Neuron (in vitro differentiated cells): ENCODE measurements around the gene EVC.
"Not testable (repeated sequence)": the region's sequence is repeated elsewhere in the genome, so short reads cannot be mapped to it uniquely, and the experiment has no call there.

Source experiments
- H2AFZ ChIP-seq: one replicate; pipeline ENCODE4 v1.6.1; 2013; ENCODE audit warnings: low read depth, mild to moderate bottlenecking, inconsistent platforms, low read length, moderate library complexity
- H3K27me3 ChIP-seq: one replicate; pipeline ENCODE4 v1.6.1; 2013; ENCODE audit warnings: low read length; ENCODE audit not compliant: insufficient read depth
- H3K36me3 ChIP-seq: one replicate; pipeline ENCODE4 v1.6.1; 2013; ENCODE audit warnings: low read length; ENCODE audit not compliant: insufficient read depth
- H3K4me1 ChIP-seq: one replicate; pipeline ENCODE4 v1.6.1; 2013; ENCODE audit warnings: low read length; ENCODE audit not compliant: insufficient read depth
- H3K4me3 ChIP-seq: 2 replicates; pipeline ENCODE4 v1.5.1; 2013; ENCODE audit warnings: mild to moderate bottlenecking, low read length, moderate library complexity
- H3K9me3 ChIP-seq: one replicate; pipeline ENCODE4 v1.6.1; 2013; ENCODE audit warnings: low read length

Gene EVC

GRCh38 chr4:5724377-5724776 is 13.4 kb downstream of the EVC start:
- H3K4me1 ChIP-seq, result no peaks in the 10 kb centered on the region
- peaks cover 2% of the 10 kb centered on the region for H3K36me3 ChIP-seq
- no peak overlapping the region for H2AFZ ChIP-seq
- peaks cover 2% of the 10 kb centered on the region for H3K9me3 ChIP-seq
- H3K27me3 ChIP-seq, result no peaks in the 10 kb centered on the region
- no peak overlapping the region for H3K4me3 ChIP-seq

GRCh38 chr4:5728412-5728811 is 17.4 kb downstream of the EVC start:
- not testable (repeated sequence) for H3K4me1 ChIP-seq, H3K27me3 ChIP-seq, H3K9me3 ChIP-seq, H3K4me3 ChIP-seq, H2AFZ ChIP-seq
- H3K36me3 ChIP-seq, result peaks cover 11% of the 10 kb centered on the region

GRCh38 chr4:5730436-5730835 is 19.4 kb downstream of the EVC start:
- H2AFZ ChIP-seq, result no peak overlapping the region
- no peaks in the 10 kb centered on the region for H3K27me3 ChIP-seq
- H3K9me3 ChIP-seq, result peaks cover 2% of the 10 kb centered on the region
- H3K4me1 ChIP-seq, result no peaks in the 10 kb centered on the region
- no peak overlapping the region for H3K4me3 ChIP-seq
- peaks cover 13% of the 10 kb centered on the region for H3K36me3 ChIP-seq

GRCh38 chr4:5730993-5731990 is 20.3 kb downstream of the EVC start:
- no peaks in the 10 kb centered on the region for H3K27me3 ChIP-seq
- peaks cover 13% of the 10 kb centered on the region for H3K36me3 ChIP-seq
- no peak overlapping the region for H3K4me3 ChIP-seq
- H3K4me1 ChIP-seq, result no peaks in the 10 kb centered on the region
- H2AFZ ChIP-seq, result no peak overlapping the region
- H3K9me3 ChIP-seq, result no peaks in the 10 kb centered on the region

- no peaks in the 10 kb centered on the region for H3K9me3 ChIP-seq
- H3K4me1 ChIP-seq, result no peaks in the 10 kb centered on the region
- H3K36me3 ChIP-seq, result peaks cover 13% of the 10 kb centered on the region
- H3K4me3 ChIP-seq, result no peak overlapping the region
- H3K27me3 ChIP-seq, result no peaks in the 10 kb centered on the region
- H2AFZ ChIP-seq, result no peak overlapping the region
Measured at GRCh38 chr4:5732158-5732557, 21.2 kb downstream of the EVC start.

GRCh38 chr4:5734853-5735252 is 23.9 kb downstream of the EVC start:
- Histone ChIP-seq H3K36me3 (peaks cover 7% of the 10 kb centered on the region), H3K4me3 (no peak overlapping the region), H3K9me3 (no peaks in the 10 kb centered on the region), H3K27me3 (no peaks in the 10 kb centered on the region), H2AFZ (no peak overlapping the region), H3K4me1 (no peaks in the 10 kb centered on the region)

- no peak overlapping the region for H3K4me3 ChIP-seq
- no peaks in the 10 kb centered on the region for H3K9me3 ChIP-seq
- H2AFZ ChIP-seq, result no peak overlapping the region
- H3K4me1 ChIP-seq, result no peaks in the 10 kb centered on the region
- H3K27me3 ChIP-seq, result no peaks in the 10 kb centered on the region
- peaks cover 7% of the 10 kb centered on the region for H3K36me3 ChIP-seq
Measured at GRCh38 chr4:5735463-5735862, 24.5 kb downstream of the EVC start.

- Histone ChIP-seq H2AFZ (no peak overlapping the region), H3K4me3 (no peak overlapping the region), H3K27me3 (no peaks in the 10 kb centered on the region), H3K9me3 (no peaks in the 10 kb centered on the region), H3K4me1 (no peaks in the 10 kb centered on the region), H3K36me3 (peaks cover 15% of the 10 kb centered on the region)
Measured at GRCh38 chr4:5738061-5738460, 27.1 kb downstream of the EVC start.

GRCh38 chr4:5742388-5742787 is 31.4 kb downstream of the EVC start:
- no peaks in the 10 kb centered on the region for H3K9me3 ChIP-seq
- no peak overlapping the region for H3K4me3 ChIP-seq
- H3K36me3 ChIP-seq, result peaks cover 15% of the 10 kb centered on the region
- no peak overlapping the region for H2AFZ ChIP-seq
- no peaks in the 10 kb centered on the region for H3K27me3 ChIP-seq
- H3K4me1 ChIP-seq, result no peaks in the 10 kb centered on the region

GRCh38 chr4:5742968-5743367 is 32.0 kb downstream of the EVC start:
- Histone ChIP-seq H3K27me3 (no peaks in the 10 kb centered on the region), H2AFZ (no peak overlapping the region), H3K36me3 (peaks cover 15% of the 10 kb centered on the region), H3K4me3 (no peak overlapping the region), H3K4me1 (no peaks in the 10 kb centered on the region), H3K9me3 (no peaks in the 10 kb centered on the region)

GRCh38 chr4:5746250-5746649 is 35.2 kb downstream of the EVC start:
- Histone ChIP-seq H3K4me1 (no peaks in the 10 kb centered on the region), H3K4me3 (no peak overlapping the region), H3K9me3 (no peaks in the 10 kb centered on the region), H3K27me3 (no peaks in the 10 kb centered on the region), H3K36me3 (peaks cover 15% of the 10 kb centered on the region), H2AFZ (no peak overlapping the region)

- H3K36me3 ChIP-seq, result peaks cover 15% of the 10 kb centered on the region
- no peaks in the 10 kb centered on the region for H3K27me3 ChIP-seq
- H3K9me3 ChIP-seq, result no peaks in the 10 kb centered on the region
- H2AFZ ChIP-seq, result no peak overlapping the region
- H3K4me3 ChIP-seq, result no peak overlapping the region
- H3K4me1 ChIP-seq, result no peaks in the 10 kb centered on the region
Measured at GRCh38 chr4:5746829-5747737, 36.1 kb downstream of the EVC start.

GRCh38 chr4:5747738-5748375 is 36.9 kb downstream of the EVC start:
- H2AFZ ChIP-seq, result no peak overlapping the region
- H3K4me3 ChIP-seq, result no peak overlapping the region
- H3K4me1 ChIP-seq, result no peaks in the 10 kb centered on the region
- peaks cover 9% of the 10 kb centered on the region for H3K36me3 ChIP-seq
- no peaks in the 10 kb centered on the region for H3K9me3 ChIP-seq
- no peaks in the 10 kb centered on the region for H3K27me3 ChIP-seq
